B cell (primary cell): ENCODE data around the gene RRP36.

Source experiments
- CTCF ChIP-seq: fragments of 200-600 bp; IDR thresholded peaks from one replicate; pipeline ENCODE4 v1.8.0; 2022; ENCODE audit warnings: antibody characterized with exemption, mild to moderate bottlenecking
- EZH2 ChIP-seq: IDR thresholded peaks from 2 replicates; pipeline ENCODE4 v1.6.1; 2012; ENCODE audit warnings: borderline replicate concordance, low read depth, mild to moderate bottlenecking, moderate library complexity, low read length; ENCODE audit not compliant: insufficient read depth, poor library complexity, severe bottlenecking

GRCh38 chr6:43016943-43017334, 4.5 kb upstream of the RRP36 start:
- TF ChIP-seq EZH2: no peak
- no peak for TF ChIP-seq CTCF
